ENCODE data around the gene MRTFB.

The MRTFB gene

GRCh38 chr16:14062261-14062660 lies 8.9 kb upstream of the MRTFB start:
- DNase-seq (ENCODE audit: low spot score), result no peak

DNA sequence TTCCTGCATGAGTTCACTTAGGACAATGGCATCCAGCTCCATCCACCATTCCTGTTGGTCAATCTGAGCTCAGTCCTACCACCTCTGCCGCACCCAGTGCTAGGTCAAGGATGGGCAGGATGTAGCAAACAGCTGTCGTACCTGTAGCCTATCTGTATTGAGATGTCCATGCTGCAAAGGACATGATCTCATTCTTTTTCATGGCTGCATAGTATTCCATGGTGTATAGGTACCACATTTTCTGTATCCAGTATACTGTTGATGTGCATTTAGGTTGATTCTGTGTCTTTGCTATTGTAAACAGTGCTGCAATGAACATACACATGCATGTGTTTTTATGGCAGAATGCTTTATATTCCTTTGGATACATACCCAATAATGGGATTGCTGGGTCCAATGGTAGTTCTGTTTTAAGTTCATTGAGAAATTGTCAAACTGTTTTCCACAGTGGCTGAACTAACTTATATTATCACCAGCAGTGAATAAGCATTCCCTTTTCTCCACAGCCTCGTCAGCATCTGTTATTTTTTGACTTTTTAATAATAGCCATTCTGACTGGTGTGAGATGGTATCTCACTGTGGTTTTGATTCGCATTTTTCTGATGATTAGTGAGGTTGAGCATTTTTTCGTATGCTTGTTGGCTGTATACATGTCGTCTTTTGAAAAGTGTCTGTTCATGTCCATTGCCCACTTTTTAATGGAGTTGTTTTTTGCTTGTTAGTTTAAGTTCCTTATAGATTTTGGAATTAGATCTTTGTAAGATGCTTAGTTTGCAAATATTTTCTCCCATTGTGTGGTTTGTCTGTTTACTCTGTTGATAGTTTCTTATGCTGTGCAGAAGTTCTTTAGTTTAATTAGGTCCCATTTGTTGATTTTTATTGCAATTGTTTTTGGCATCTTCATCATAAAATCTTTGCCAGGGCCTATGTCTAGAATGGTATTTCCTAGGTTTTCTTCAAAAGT lies 7.2 kb upstream of the MRTFB start:
- no peak for DNase-seq (ENCODE audit: low spot score)

DNA sequence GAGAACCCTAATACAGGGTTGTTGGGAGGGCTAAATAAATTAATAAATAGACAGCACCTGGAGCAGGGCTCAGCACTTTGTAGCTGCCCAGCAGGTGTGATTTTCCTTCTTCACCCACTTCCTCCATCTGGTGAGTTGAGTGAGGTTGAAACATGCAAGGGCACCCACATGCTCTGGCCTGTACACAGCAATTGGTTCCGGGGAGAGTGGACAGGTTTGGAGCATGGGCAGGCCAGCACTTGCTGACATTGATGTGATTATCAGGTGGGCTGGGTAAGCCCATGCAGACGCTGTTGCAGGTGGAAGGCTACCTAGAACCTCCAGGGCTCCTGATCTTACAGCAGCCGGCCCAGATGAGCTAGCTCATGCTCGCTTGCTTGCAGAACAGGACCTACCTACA lies 1.3 kb upstream of the MRTFB start:
- no peak for DNase-seq (ENCODE audit: low spot score)

DNA sequence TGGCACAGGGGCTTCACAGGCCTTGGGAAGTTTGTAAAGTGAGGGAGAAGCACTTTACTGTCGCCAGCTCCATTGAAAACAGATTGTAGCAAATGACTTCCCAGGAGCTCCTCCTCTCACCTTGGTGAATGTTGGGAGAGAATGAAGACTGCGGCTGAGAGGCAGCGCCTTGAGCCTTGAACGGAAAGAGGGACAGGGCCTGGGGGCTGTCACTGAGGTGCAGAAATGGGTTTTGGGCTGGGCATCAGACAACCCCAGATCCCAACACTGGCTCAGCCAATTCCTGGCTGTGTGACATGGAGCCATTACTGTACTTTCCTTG lies 603 bp upstream of the MRTFB start:
- DNase-seq (ENCODE audit: low spot score), result no peak

GRCh38 chr16:14071576-14072271 lies 605 bp downstream of the MRTFB start:
- no peak for DNase-seq (ENCODE audit: low spot score)

DNA sequence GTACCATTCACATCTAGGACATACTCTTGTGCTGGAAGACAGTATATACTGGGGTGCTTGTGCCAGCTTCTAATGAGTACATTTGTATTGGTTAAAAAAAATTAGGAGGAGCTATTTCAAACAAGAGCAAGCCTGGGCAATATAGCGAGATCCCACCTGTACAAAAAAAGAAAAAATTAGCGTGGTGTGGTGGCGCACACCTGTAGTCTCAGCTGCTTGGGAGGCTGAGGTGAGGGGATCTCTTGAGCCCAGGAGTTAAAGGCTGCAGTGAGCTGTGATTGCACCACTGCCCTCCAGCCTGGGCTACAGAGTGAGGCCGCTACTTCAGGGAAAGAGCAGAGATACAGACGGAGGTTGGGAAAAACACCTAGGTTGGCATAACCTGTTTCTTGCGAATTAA lies 1.2 kb downstream of the MRTFB start:
- DNase-seq (ENCODE audit: low spot score), result no peak

DNA sequence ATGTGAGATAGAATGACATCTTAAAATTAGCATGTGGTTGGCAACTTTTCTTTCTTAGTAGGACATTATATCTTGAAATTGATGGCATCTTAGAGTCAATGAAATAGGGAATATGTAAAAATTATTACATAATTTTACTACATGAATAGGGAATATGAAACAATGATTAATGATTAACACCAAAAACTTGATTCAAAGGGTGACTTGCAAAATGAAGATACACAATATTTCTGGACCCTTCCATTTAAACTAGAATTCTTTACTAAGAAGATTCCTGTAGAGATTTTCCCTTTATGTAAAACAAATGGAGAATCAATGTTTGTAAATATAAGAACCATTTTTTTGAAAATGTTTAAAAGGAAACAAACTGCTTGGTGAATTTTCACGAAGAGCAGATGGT lies 3.4 kb downstream of the MRTFB start:
- no peak for DNase-seq (ENCODE audit: low spot score)

DNA sequence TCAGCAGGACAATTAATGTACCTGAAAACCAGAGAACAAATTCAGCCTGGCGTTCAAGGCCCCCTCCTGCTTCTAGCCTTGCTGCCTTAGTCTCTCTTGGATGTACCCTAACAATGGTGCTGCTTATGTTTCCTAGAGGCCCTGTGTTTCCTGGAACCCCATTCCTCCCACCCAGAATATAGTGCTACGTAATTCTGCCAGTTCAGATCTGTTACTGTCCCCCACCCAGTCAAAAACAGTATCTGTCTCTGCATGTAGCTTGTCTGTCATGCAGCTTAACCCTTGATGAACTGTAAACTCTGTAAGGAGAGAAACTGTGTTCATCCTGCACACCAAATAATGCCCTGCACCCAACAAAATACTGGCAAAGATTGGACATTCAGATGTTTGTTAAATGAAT lies 6.8 kb downstream of the MRTFB start:
- DNase-seq (ENCODE audit: low spot score), result no peak

- no peak for DNase-seq (ENCODE audit: low spot score)
Measured at GRCh38 chr16:14086477-14086876, 15.4 kb downstream of the MRTFB start.

DNA sequence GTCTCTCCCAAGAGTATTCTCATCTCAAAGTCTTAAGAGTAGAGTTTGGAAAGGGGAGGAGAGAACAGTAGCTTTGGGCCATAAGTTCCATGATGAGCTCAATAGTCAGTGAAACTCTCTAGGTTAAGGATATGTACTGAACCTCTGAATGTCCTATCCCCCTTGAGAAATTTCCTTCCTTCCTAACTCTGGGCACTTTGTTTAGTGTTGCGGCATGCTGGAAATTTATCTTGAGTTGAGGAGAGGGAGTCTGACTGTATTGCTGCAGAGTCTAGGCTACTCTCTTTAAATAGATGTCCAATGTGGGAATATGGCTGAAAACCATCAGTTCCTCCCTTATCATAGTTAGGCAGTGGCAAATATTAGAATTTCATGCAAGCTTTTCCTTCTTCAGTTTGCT lies 16.1 kb downstream of the MRTFB start:
- DNase-seq (ENCODE audit: low spot score), result no peak

DNA sequence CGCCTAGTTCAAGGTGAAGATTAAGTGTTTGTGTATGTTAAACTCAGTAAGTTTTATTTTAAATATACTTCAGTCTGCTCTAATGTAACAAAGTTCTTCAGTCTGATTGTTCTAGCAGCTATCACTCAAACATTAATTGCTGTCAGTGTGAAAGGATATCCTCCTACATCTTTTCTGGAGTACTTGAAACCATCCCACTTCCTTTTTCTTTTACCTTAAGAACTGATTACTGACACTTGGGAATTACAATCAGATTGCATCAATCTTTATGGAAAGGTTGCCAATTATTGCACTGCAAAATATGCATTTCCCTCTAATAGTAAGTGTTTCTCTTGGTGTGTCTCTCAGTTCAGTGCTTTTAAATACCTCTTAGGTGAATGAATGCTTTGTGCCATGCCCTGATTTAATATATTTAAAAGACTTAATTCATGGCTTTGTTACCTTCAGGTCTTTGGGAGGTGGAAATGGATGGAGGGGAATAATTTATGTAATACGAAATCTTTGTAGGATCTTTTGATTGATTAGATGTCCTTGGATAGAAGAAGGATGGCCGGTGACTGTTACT lies 16.6 kb downstream of the MRTFB start:
- no peak for DNase-seq (ENCODE audit: low spot score)

DNA sequence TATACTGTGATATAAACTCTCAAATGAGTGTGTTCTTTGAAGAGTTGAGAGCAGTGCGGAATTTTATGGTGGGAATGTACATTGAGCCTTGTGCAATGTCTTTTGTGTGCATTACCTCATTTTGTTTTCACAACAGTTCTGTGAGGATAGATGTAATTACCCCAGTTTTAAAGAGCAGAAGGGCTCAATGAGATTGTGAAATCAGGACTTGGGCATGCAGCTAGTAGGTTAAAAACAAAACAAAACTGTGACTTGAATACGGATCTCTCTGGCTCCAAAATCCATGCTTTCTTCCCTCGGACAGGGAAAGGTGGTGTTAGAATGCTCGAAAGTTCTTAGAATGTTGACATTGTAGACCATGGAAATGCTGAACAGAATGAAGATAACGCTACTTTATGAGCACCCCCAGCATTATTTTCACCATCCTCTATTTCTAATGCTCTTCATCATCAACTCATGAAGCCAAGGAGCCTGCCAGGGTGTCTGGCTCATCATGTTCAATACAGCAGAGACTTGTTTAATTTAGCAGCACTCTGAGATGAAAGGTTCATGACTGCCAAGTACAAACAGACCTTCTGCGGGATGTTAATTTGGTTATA lies 17.1 kb downstream of the MRTFB start:
- DNase-seq (ENCODE audit: low spot score), result no peak

- DNase-seq (ENCODE audit: low spot score), result no peak
Measured at GRCh38 chr16:14089283-14089823, 18.2 kb downstream of the MRTFB start.

DNA sequence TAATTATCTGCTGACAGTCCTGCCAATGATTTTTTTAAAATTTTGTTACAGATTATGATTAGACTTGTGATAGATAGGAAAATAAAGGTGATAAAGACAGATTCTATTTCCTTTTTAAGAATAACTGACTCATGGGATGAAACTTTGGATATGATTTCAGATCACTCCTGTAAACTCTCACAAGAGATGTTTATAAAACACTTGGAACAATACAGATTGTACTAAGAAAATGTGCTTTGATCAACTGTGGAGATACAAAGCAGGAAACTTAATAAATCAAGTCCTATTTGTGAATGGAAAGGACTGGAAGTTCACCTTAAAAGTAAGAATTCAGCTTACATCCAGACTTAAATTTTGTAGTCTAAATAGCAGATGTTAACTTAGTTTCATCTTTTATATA lies 21.4 kb downstream of the MRTFB start:
- DNase-seq (ENCODE audit: low spot score), result no peak

- no peak for DNase-seq (ENCODE audit: low spot score)
Measured at GRCh38 chr16:14095883-14096551, 24.9 kb downstream of the MRTFB start.

DNA sequence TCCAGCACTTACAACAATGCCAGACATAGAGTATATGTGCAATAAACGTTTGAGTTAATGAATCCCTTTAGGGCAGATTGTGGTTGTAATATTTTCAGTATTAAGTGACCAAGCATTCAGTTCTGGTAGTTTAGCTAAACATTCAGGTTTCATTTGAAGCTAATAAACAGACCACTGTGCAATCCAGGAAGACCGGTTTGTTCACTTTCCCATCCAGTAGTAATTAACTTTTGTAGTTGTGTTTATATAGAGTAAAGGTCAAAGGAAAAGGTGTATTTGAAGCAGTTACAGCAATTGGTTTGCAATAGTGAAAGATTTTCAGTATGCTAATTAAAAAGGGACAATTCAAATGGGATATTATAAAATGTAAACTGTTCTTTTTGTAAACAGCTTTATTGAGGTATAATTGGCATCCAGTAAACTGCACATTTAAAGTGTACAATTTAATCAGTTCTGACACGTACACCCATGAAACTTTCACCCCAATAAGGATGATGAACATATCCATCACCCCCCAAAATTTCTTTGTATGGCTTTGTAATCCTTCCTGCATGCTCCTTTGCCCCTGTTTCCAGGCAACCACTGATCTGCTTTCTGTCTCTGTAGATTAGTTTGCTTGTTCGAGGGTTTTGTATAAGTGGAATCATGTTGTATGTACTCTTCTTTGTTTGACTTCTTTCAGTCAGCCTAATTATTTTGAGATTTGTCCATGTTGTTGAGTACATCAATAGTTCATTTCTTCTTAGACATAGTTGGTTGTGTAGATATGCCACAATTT lies 26.3 kb downstream of the MRTFB start:
- DNase-seq (ENCODE audit: low spot score), result peak; percentile 27

DNA sequence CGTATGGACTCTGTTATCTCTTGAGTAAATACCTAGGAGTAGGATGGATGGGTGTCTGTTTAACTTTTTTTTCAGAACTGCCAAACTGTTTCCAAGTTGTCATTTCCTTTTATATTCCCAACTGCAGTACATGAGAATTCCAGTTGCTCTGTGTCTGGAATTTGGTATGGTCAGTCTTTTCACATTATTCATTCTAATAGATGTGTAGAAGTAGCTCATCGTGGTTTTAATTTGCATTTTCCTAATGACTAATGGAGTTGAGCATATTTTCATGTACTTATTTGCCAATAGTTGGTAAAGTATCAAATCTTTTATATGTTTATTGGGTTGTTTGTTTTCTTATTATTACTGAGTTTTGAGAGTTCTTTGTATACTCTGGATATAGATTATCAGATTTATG lies 27.0 kb downstream of the MRTFB start:
- no peak for DNase-seq (ENCODE audit: low spot score)

GRCh38 chr16:14100825-14101224 lies 29.7 kb downstream of the MRTFB start:
- no peak for DNase-seq (ENCODE audit: low spot score)

- DNase-seq (ENCODE audit: low spot score), result no peak
Measured at GRCh38 chr16:14101415-14101814, 30.3 kb downstream of the MRTFB start.

- DNase-seq (ENCODE audit: low spot score), result no peak
Measured at GRCh38 chr16:14102925-14103720, 32.0 kb downstream of the MRTFB start.
